WTC11 (cell line): ENCODE data around the gene DMXL1. TPM values are rescaled to one million over a fixed set of nuclear protein-coding genes. Genes with fewer than 3 reads are reported as not detected.

ENCODE experiments used
- ATAC-seq: fragments of 200-7000 bp; cut with Tn5 transposase; 2 replicates; pipeline ENCODE4 v1.10.0; 2021; ENCODE audit warnings: mild to moderate bottlenecking, moderate library complexity
- CTCF ChIA-PET: fragments of 300-600 bp; sonication (Branson Sonifier 250); formaldehyde crosslinking; loops from one replicate; lab custom pipeline; 2021; ENCODE audit warnings: antibody characterized with exemption; lab: Charles Lee
- POLR2A ChIA-PET: fragments of 350-600 bp; sonication (Branson Sonifier 250); formaldehyde crosslinking; loops from one replicate; lab custom pipeline; 2021; ENCODE audit warnings: antibody characterized with exemption; lab: Charles Lee
- DNase-seq: peaks from one replicate; pipeline ENCODE4 v3.0.0; 2021; ENCODE audit warnings: low spot score
- H3K27ac Mint-ChIP-seq: 2 replicates; pipeline ENCODE4 v1.8.0; 2021; ENCODE audit warnings: mixed read lengths
- H3K27me3 Mint-ChIP-seq: 2 replicates; pipeline ENCODE4 v1.8.0; 2021; ENCODE audit warnings: low read depth, mild to moderate bottlenecking, moderate library complexity, mixed read lengths
- H3K36me3 Mint-ChIP-seq: 2 replicates; pipeline ENCODE4 v1.8.0; 2021; ENCODE audit warnings: mixed read lengths
- H3K4me1 Mint-ChIP-seq: 2 replicates; pipeline ENCODE4 v1.8.0; 2022; ENCODE audit warnings: mixed read lengths
- H3K4me3 Mint-ChIP-seq: 2 replicates; pipeline ENCODE4 v1.8.0; 2021; ENCODE audit warnings: mild to moderate bottlenecking, moderate library complexity, mixed read lengths
- H3K9me3 Mint-ChIP-seq: 2 replicates; pipeline ENCODE4 v1.8.0; 2021; ENCODE audit warnings: mixed read lengths
- AR ChIP-seq: fragments of 250-450 bp; sonication (Bioruptor Pico); IDR thresholded peaks from 2 replicates; pipeline ENCODE4 v1.9.0; 2021; ENCODE audit warnings: mild to moderate bottlenecking
- ATF6 ChIP-seq: sonication (generic); formaldehyde crosslinking; IDR thresholded peaks from 2 replicates; pipeline ENCODE4 v1.8.1; 2023; ENCODE audit warnings: mild to moderate bottlenecking, missing genetic modification reagents
- CREM ChIP-seq: sonication (generic); formaldehyde crosslinking; IDR thresholded peaks from 2 replicates; pipeline ENCODE4 v1.8.1; 2022; ENCODE audit warnings: mild to moderate bottlenecking, missing genetic modification reagents, moderate library complexity
- E2F4 ChIP-seq: sonication (generic); formaldehyde crosslinking; IDR thresholded peaks from 2 replicates; pipeline ENCODE4 v1.8.1; 2022; ENCODE audit warnings: low read depth, mild to moderate bottlenecking, moderate library complexity, missing genetic modification reagents, borderline replicate concordance
- EMX1 ChIP-seq: fragments of 250-450 bp; sonication (Bioruptor Pico); IDR thresholded peaks from 2 replicates; pipeline ENCODE4 v1.8.0; 2021; ENCODE audit warnings: mild to moderate bottlenecking
- ETV6 ChIP-seq: sonication (generic); formaldehyde crosslinking; IDR thresholded peaks from 2 replicates; pipeline ENCODE4 v1.8.1; 2022; ENCODE audit warnings: mild to moderate bottlenecking, missing genetic modification reagents
- FOXJ3 ChIP-seq: sonication (generic); formaldehyde crosslinking; IDR thresholded peaks from 2 replicates; pipeline ENCODE4 v1.9.0; 2021; ENCODE audit warnings: missing genetic modification reagents, mild to moderate bottlenecking, borderline replicate concordance
- GABPB1 ChIP-seq: sonication (generic); formaldehyde crosslinking; IDR thresholded peaks from 2 replicates; pipeline ENCODE4 v1.8.1; 2023; ENCODE audit warnings: mild to moderate bottlenecking, missing genetic modification reagents
- GTF2I ChIP-seq: fragments of 250-450 bp; sonication (Bioruptor Pico); conservative IDR thresholded peaks from 2 replicates; pipeline ENCODE4 v1.4.0; 2021; ENCODE audit warnings: mild to moderate bottlenecking
- MLX ChIP-seq: sonication (generic); formaldehyde crosslinking; IDR thresholded peaks from 2 replicates; pipeline ENCODE4 v1.8.1; 2023; ENCODE audit warnings: mild to moderate bottlenecking, missing genetic modification reagents, moderate library complexity
- NR2C2 ChIP-seq: sonication (generic); formaldehyde crosslinking; IDR thresholded peaks from 2 replicates; pipeline ENCODE4 v1.8.0; 2022; ENCODE audit warnings: mild to moderate bottlenecking, missing genetic modification reagents
- NR3C1 ChIP-seq: sonication (generic); formaldehyde crosslinking; conservative IDR thresholded peaks from 2 replicates; pipeline ENCODE4 v1.8.1; 2023; ENCODE audit warnings: low read depth, mild to moderate bottlenecking, missing genetic modification reagents
- PREB ChIP-seq: sonication (generic); formaldehyde crosslinking; IDR thresholded peaks from 2 replicates; pipeline ENCODE4 v1.8.1; 2022; ENCODE audit warnings: mild to moderate bottlenecking, missing genetic modification reagents, moderate library complexity, borderline replicate concordance
- RORB ChIP-seq: fragments of 250-450 bp; sonication (Bioruptor Pico); IDR thresholded peaks from 2 replicates; pipeline ENCODE4 v1.9.0; 2021; ENCODE audit warnings: mild to moderate bottlenecking
- SOX15 ChIP-seq: fragments of 250-450 bp; sonication (Bioruptor Pico); IDR thresholded peaks from 2 replicates; pipeline ENCODE4 v1.9.0; 2021; ENCODE audit warnings: mild to moderate bottlenecking
- SP1 ChIP-seq: sonication (generic); formaldehyde crosslinking; conservative IDR thresholded peaks from 2 replicates; pipeline ENCODE4 v1.8.1; 2022; ENCODE audit warnings: missing genetic modification reagents
- TEAD4 ChIP-seq: sonication (generic); formaldehyde crosslinking; IDR thresholded peaks from 2 replicates; pipeline ENCODE4 v1.8.0; 2022; ENCODE audit warnings: mild to moderate bottlenecking, missing genetic modification reagents
- TP53 ChIP-seq: sonication (generic); formaldehyde crosslinking; IDR thresholded peaks from 2 replicates; pipeline ENCODE4 v1.8.1; 2023; ENCODE audit warnings: mild to moderate bottlenecking, missing genetic modification reagents
- ZNF232 ChIP-seq: sonication (generic); formaldehyde crosslinking; IDR thresholded peaks from 2 replicates; pipeline ENCODE4 v1.8.0; 2022; ENCODE audit warnings: mild to moderate bottlenecking, missing genetic modification reagents
- ZNF396 ChIP-seq: fragments of 250-450 bp; sonication (Bioruptor Pico); IDR thresholded peaks from 2 replicates; pipeline ENCODE4 v1.8.0; 2021; ENCODE audit warnings: mild to moderate bottlenecking, moderate library complexity, borderline replicate concordance
- total RNA-seq: library from RNA; stranded (reverse); gene quantifications from 3 replicates; pipeline ENCODE4 v1.2.3, GENCODE V29; 2021

Gene DMXL1
- total RNA-seq, 1 experiment from 2014 or later: 43.7 TPM

GRCh38 chr5:119284031-119284430 is 213.1 kb downstream of the DMXL1 start:
- H3K36me3 Mint-ChIP-seq: no peaks in the 10 kb centered on the region
- H3K27ac Mint-ChIP-seq: no peak overlapping the region
- H3K9me3 Mint-ChIP-seq: no peaks in the 10 kb centered on the region
- ChIA-PET CTCF (interaction anchor here (1.3 kb wide), 2 partner anchors 16 to 296 kb away, joined by 3 to 4 read pairs; partner anchors contain the start of gene DTWD2), POLR2A (no interaction called here)
- no peak for ATAC-seq
- no peaks in the 10 kb centered on the region for H3K27me3 Mint-ChIP-seq
- H3K4me3 Mint-ChIP-seq: no peak overlapping the region
- DNase-seq: no peak
- H3K4me1 Mint-ChIP-seq: peaks cover 5% of the 10 kb centered on the region
- TF ChIP-seq FOXJ3 (CRISPR knock-in tag) (no peak), ATF6 (CRISPR knock-in tag) (no peak), ETV6 (CRISPR knock-in tag) (no peak), SOX15 (no peak), E2F4 (CRISPR knock-in tag) (no peak), RORB (CRISPR knock-in tag) (no peak), TEAD4 (CRISPR knock-in tag) (no peak), ZNF396 (CRISPR knock-in tag) (no peak), GABPB1 (CRISPR knock-in tag) (no peak), ZNF232 (no peak), GTF2I (CRISPR knock-in tag) (no peak), PREB (CRISPR knock-in tag) (no peak), SP1 (CRISPR knock-in tag) (no peak), CREM (no peak), EMX1 (CRISPR knock-in tag) (no peak), AR (CRISPR knock-in tag) (no peak), MLX (CRISPR knock-in tag) (no peak), TP53 (CRISPR knock-in tag) (no peak), NR2C2 (CRISPR knock-in tag) (no peak), NR3C1 (CRISPR knock-in tag) (no peak)
